ENCODE results near the gene EDA. TPM values are rescaled to one million over a fixed set of nuclear protein-coding genes. Genes with fewer than 3 reads are reported as not detected.

Gene EDA
- total RNA-seq = 11.7 TPM

GRCh38 chrX:69615779-69616456, at the start of gene EDA:
Gene EDA, plus strand, starts transcription at chrX:69616113.

GRCh38 chrX:70049925-70050324, 434.0 kb downstream of the EDA start, which contains the start of gene AWAT2:
Gene AWAT2, minus strand, starts transcription at chrX:70049938. Its CDS starts 6 bp downstream, at chrX:70049932.

DNA sequence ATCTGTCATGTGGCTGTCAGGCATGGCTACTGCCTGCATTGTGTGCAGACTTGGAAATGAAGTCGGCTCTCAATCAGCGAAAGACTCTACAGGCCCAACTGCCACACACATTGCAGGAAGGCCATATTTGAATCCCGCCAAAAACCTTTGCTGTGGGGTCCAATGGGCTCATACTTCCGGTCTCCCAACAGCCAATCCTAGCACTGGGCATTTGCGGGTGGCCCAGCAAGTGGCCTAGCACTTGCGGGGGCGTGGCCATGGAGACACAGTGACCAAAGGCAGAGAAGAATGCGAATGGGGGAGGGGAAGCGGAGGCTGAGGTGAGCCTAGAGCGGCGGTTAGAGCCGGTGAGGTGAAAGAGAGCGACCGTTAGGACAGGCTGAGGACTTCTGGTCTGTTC, 446.2 kb downstream of the EDA start, which contains the start of gene OTUD6A:
TSS of gene OTUD6A (plus strand) at position 382 of the 400 bp plus-strand sequence. CDS start 68 bp downstream, outside the sequence.

Small RNA genes lying within 50 kb of the gene (small RNA-seq; reads per million reads assigned to genes)
- gene MIR676 (ENCODE audit: low replicate concordance) = 0.49 reads per million, percentile 60 among the genes with 10 or more reads in this experiment
- not detected for gene RF00012 (ENCODE audit: low replicate concordance)

Other genes starting within 250 kb of the EDA start
- gene NALF2, start 111.8 kb upstream of the EDA start, total RNA-seq = 0.23 TPM

Data from metanephros (tissue), 2 donors.